SH-SY5Y (cell line): Measurements from ENCODE around the gene FUT7.

ENCODE experiments used
- GATA2 ChIP-seq: IDR thresholded peaks from 2 replicates; pipeline ENCODE4 v1.6.1; 2011; ENCODE audit warnings: mild to moderate bottlenecking, low read depth, low read length
- GATA3 ChIP-seq: IDR thresholded peaks from 2 replicates; pipeline ENCODE4 v1.6.1; 2011; ENCODE audit warnings: low read depth, mild to moderate bottlenecking, low read length, moderate library complexity

- TF ChIP-seq GATA2, result no peak
- no peak for TF ChIP-seq GATA3
Observed at GRCh38 chr9:137017071-137017470, 14.8 kb downstream of the FUT7 start.
